ENCODE results near the gene EMP1.
"Not testable (repeated sequence)": the region's sequence is repeated elsewhere in the genome, so short reads cannot be mapped to it uniquely, and the experiment has no call there.

EMP1 gene

DNA sequence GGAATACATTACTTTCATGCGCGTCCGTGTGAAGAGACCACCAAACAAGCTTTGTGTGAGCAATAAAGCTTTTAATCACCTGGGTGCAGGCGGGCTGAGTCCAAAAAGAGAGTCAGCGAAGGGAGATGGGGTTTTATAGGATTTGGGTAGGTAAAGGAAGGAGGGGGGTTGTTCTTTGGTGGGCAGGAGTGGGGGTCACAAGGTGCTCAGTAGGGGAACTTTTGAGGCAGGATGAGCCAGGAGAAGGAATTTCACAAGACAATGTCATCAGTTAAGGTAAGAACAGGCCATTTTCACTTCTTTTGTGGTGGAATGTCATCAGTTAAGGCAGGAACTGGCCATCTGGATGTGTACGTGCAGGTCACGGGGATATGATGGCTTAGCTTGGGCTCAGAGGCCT lies 63.1 kb downstream of the EMP1 start:
- FAIRE-seq, result not testable (repeated sequence)

DNA sequence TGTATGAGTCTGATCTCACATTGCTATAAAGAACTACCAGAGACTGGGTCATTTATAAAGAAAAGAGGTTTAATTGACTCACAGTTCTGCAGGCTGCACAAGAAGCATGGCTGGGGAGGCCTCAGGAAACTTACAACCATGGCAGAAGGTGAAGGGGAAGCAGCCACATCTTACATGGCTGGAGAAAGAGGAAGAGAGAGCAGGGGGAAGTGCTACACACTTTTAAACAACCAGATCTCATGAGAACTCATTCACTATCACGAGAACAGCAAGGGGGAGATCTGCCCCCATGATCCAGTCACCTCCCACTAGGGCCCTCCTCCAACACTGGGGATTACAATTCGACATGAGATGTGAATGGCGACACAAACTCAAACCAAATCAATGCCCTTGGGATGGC lies 71.3 kb downstream of the EMP1 start:
- not testable (repeated sequence) for FAIRE-seq

DNA sequence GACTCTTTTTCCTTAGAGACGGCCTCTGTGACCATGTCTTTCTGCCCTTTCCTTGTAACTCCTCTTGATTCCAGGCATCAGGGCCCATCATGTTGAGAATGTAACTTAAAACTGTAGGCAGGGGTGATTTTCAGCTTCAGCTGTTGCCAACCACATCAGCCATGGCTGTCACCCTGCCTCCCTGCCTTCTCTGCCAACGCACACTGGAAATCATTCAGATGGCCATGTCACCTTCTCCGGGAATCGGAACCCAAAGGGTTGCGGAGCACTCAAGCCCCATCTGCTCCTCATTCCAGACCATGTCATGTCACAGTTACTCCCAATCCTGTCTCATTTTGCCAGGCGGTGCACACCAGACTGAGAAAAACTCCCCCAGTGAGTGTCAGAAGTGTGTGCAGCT lies 72.1 kb downstream of the EMP1 start:
- no peak for FAIRE-seq

Measured in A204.1 (cell line).